ENCODE measurements around the gene AKAP1.

Gene AKAP1

GRCh38 chr17:57106836-57107497, 21.9 kb downstream of the AKAP1 start:
- DNase-seq, result no peak

GRCh38 chr17:57107498-57108101, 22.6 kb downstream of the AKAP1 start:
- DNase-seq, result no peak

- peak; percentile 39 for DNase-seq
Measured at GRCh38 chr17:57108671-57109392, 23.8 kb downstream of the AKAP1 start.

GRCh38 chr17:57109393-57110151, 24.5 kb downstream of the AKAP1 start:
- DNase-seq, result peak; percentile 68

- DNase-seq, result peak; percentile 79
Measured at GRCh38 chr17:57110152-57110542, 25.1 kb downstream of the AKAP1 start.

- DNase-seq, result no peak
Measured at GRCh38 chr17:57110579-57111325, 25.7 kb downstream of the AKAP1 start.

GRCh38 chr17:57111386-57111785, 26.3 kb downstream of the AKAP1 start:
- no peak for DNase-seq

- DNase-seq, result no peak
Measured at GRCh38 chr17:57113011-57113410, 28.0 kb downstream of the AKAP1 start.

- DNase-seq, result no peak
Measured at GRCh38 chr17:57113656-57114055, 28.6 kb downstream of the AKAP1 start.

- DNase-seq, result peak; percentile 45
Measured at GRCh38 chr17:57114085-57114673, 29.1 kb downstream of the AKAP1 start.

- no peak for DNase-seq
Measured at GRCh38 chr17:57115377-57115776, 30.3 kb downstream of the AKAP1 start.

- DNase-seq, result no peak
Measured at GRCh38 chr17:57115916-57116315, 30.9 kb downstream of the AKAP1 start.

- no peak for DNase-seq
Measured at GRCh38 chr17:57117798-57118197, 32.8 kb downstream of the AKAP1 start.

GRCh38 chr17:57120814-57121213, 35.8 kb downstream of the AKAP1 start:
- DNase-seq, result no peak

GRCh38 chr17:57121308-57122042, 36.4 kb downstream of the AKAP1 start:
- peak; percentile 59 for DNase-seq

- no peak for DNase-seq
Measured at GRCh38 chr17:57124053-57124452, 39.0 kb downstream of the AKAP1 start.

- no peak for DNase-seq
Measured at GRCh38 chr17:57125406-57125805, 40.4 kb downstream of the AKAP1 start.

- DNase-seq, result no peak
Measured at GRCh38 chr17:57125866-57126265, 40.8 kb downstream of the AKAP1 start.

GRCh38 chr17:57130708-57131461, 45.8 kb downstream of the AKAP1 start:
- peak; percentile 80 for DNase-seq

- no peak for DNase-seq
Measured at GRCh38 chr17:57132663-57133062, 47.6 kb downstream of the AKAP1 start.

- DNase-seq, result no peak
Measured at GRCh38 chr17:57133486-57133885, 48.4 kb downstream of the AKAP1 start.

Data from right hindlimb (tissue), 1 donor.